Measurements from ENCODE around the gene ADAMTS2.

- no peak for TF ChIP-seq CTCF (IDR thresholded peaks at IDR 0.05; ENCODE audit: low read length)
- TF ChIP-seq EZH2 (IDR thresholded peaks at IDR 0.05; ENCODE audit: borderline replicate concordance, low read length), result no peak
Measured at GRCh38 chr5:179330186-179330900, 14.9 kb downstream of the ADAMTS2 start.

All from OCI-LY1 (cell line).